ENCODE results near the gene RRAS.

The RRAS gene

GRCh38 chr19:49677231-49677900 lies 37.4 kb upstream of the RRAS start, which contains the start of gene PRMT1:
Gene PRMT1 (plus strand): TSS chr19:49677271. CDS start chr19:49677281, 10 bp downstream.
- no peak for DNase-seq (ENCODE audit: low spot score)

GRCh38 chr19:49676784-49677230 lies 36.9 kb upstream of the RRAS start:
- DNase-seq (ENCODE audit: low spot score): peak; percentile 98

DNA sequence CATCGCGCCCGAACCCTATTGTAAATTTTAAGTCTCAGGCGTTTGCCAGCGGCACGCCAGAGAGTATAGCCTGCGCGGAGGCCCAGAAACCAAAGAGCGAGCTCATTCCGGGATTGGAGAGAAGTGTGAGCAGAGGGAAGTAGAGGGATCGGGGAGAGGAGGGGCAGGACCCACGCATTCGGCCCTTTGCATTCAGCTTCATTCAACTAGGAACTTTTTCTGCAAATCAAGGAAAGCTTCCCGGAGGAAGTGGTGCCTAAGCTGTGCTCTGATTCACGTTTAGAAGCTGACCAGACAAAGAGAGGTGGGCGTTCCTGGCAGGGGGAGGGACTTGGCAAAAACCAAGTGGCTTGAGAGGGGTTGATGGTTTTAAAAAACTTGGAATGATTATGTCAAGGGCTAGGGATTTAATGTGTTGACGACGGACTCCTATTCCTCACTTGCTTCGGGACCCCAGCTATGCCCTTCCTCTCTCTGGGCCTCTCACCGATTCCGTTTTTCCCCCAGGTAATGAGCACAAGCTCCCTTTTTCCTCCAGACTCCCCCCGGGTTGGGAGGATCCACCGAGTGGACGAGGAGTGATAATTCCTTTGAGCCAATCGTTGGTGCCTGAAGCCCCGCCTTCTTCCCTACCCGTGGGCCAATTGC lies 36.3 kb upstream of the RRAS start:
- DNase-seq (ENCODE audit: low spot score): peak; percentile 76

DNA sequence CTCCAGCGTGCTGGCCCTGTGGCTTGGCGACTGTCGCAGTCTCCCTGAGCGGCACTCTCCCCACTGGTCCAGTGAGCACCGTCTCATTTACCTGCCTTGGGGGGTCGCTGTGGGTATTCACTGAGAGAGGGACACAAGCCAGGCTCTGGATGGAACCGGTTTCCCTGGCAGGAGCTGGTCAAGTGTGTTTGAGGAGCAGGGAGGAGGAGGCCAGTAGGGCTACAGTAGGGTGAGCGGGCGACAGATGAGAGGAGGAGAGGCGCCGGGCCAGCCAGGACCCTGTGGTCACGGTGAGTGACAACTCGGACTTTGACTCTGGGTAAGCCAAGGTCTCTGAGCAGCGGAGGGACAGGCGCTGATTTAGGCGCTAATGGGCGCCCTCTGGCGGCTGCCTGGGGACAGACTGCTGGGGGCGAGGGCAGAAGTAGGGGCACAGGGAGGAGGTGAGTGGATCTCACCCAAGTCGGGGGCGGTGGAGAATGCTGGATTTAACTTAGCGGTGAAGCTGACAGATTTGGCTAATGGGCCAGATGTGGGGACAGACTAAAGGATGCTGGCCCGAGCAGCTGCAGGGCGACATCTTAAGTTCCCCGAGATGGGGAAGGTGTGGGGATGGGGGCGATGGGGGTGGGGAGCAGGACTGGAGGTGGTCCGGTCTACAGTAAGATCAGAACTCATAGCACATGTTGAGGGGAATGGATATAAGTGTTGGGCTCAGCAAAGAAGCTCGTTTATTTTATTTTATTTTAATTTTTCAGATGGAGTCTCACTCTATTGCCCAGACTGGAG lies 32.4 kb upstream of the RRAS start:
- peak; percentile 96 for DNase-seq (ENCODE audit: low spot score)

DNA sequence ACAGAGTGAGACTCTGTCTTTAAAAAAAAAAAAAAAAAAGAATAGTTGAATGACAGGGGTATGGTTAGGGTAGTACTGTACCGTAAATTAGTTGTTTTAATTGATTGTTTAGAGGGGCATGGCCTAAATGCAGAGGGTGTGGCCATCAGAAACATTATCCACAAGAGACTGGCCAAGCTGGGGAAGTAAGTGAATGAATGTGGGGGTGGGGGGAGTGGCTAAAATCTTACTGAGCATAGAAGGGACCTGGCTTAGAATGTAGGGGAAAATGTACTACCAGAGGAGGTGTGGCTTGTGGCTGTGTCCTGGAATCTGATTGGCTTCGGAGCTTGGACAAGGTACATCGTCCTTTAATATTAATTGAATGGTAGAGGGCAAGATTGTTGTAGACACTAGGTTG lies 29.6 kb upstream of the RRAS start:
- DNase-seq (ENCODE audit: low spot score): no peak

DNA sequence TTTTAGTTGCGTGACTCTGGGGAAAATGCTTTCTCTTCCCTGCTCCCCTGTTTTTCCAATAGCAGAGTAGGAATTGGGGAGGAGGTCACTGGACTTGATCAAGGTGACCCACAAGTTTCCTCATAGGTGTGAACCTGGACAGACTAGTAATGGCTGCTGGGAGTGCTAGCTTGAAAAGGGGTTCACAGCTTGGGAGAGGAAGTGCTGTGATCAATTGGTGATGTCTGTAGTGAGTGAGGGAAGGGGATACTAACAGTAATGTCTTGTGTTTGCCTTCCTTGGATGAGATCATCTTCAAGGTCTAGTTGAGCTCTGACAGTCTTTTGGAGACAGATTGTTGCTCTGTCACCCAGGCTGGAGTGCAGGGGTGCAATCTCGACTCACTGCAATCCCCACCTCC lies 27.5 kb upstream of the RRAS start:
- no peak for DNase-seq (ENCODE audit: low spot score)

- DNase-seq (ENCODE audit: low spot score): no peak
These were observed 26.1 kb upstream of the RRAS start for GRCh38 chr19:49666120-49666444.

GRCh38 chr19:49665351-49666119 lies 25.6 kb upstream of the RRAS start, which contains the start of the genes BCL2L12 and IRF3:
Gene BCL2L12 (plus strand): TSS chr19:49665933. CDS start chr19:49666693, 760 bp downstream.
Gene IRF3 (minus strand): TSS chr19:49665857. CDS start chr19:49664838, 1,019 bp downstream.
- DNase-seq (ENCODE audit: low spot score): peak; percentile 94

- no peak for DNase-seq (ENCODE audit: low spot score)
These were observed 25.1 kb upstream of the RRAS start for GRCh38 chr19:49665036-49665350.

- DNase-seq (ENCODE audit: low spot score): peak; percentile 94
These were observed 24.5 kb upstream of the RRAS start for GRCh38 chr19:49664171-49665035.

DNA sequence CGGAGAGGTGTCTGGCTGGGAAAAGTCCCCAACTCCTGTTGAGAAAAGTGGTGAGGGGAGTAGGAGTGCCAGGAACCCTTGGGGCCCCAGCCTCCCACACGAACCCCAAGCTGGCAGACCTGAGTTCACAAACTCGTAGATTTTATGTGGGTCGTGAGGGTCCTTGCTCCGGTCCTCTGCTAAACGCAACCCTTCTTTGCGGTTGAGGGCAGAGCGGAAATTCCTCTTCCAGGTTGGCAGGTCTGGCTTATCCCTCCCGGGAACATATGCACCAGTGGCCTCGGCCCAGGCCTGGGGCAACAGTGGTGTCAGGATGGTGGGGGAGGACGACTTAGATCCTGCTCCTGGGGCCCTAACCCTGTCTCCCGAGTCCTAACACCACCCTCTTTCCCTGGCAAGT lies 23.3 kb upstream of the RRAS start:
- DNase-seq (ENCODE audit: low spot score): no peak

DNA sequence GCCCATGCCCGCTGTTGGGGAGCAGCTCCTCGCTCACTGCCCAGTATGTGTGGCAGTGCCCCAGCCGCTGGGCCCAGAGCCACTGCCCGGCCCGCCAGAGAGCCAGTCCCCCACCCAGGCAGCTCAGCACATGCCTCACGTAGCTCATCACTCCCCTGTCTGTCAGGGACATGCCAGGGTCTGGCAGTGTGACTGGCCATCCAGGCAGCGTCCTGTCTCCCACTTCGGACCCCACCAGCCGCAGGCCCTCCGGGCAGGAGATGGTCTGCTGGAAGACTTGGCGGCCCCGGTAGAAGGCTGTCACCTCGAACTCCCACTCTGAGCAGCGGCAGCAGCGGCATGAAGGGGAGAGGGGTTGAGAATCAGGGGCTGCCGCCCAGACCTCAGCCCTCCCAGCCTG lies 22.1 kb upstream of the RRAS start:
- no peak for DNase-seq (ENCODE audit: low spot score)

GRCh38 chr19:49660338-49660961 lies 20.5 kb upstream of the RRAS start:
- DNase-seq (ENCODE audit: low spot score): no peak

DNA sequence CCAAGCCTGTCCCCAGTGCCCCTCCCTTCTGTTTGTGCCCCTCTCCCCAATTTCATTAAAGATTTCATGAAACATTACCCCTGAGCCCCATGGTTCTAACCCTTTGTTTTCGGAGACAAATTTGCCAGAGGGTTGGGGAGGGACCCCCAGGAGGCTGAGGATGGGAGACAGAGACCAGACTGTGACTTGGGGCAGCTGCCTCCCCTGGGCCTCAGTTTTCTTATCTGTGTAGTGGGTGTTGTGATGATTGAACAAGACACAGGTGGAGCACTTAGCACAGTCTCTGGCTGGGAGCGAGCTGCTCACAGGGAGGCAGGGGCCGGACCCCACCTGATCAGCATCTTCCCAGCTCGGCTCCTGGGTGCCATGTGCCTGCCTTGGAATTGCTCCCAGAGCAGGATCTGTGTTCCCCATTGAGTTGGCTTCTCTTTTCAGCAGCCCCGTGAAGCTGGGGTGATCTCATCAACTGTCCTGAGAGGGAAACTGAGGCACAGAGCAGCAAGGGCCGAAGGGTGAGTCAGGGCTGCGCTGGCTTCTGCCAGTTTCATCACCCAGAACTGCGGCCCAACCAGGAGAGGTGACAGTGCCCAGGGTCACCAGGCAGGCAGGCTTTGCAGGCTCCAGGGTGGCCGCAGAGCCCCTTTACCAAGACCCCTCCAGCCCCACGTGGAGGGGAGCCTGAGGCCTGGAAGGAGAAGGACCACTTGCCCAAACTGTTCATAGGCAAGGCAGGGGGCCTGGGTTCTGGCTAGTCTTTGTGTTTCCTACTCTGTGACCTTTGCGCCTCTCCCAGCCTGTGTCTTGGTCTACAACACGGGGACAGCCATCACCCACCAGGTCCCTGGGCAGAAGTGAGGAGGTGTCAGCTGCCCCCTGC lies 18.9 kb upstream of the RRAS start:
- DNase-seq (ENCODE audit: low spot score): no peak

DNA sequence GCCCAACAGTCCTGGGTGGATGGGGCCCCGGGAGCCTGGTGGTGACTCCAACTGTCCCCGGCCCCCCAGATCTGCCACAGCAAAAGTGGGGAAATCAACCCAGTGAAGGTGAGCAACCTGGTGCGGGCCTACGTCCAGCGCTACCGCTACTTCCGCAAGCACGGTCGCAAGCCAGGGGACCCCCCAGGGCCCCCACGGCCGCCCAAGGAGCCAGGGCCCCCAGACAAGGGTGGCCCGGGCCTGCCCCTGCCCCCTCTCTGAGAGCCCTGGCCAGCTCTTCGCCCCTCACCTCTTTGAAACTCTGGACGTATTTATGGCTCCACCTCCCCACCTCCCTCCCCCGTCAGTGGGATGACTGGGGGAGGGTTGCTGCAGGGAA lies 18.2 kb upstream of the RRAS start:
- DNase-seq (ENCODE audit: low spot score): no peak

DNA sequence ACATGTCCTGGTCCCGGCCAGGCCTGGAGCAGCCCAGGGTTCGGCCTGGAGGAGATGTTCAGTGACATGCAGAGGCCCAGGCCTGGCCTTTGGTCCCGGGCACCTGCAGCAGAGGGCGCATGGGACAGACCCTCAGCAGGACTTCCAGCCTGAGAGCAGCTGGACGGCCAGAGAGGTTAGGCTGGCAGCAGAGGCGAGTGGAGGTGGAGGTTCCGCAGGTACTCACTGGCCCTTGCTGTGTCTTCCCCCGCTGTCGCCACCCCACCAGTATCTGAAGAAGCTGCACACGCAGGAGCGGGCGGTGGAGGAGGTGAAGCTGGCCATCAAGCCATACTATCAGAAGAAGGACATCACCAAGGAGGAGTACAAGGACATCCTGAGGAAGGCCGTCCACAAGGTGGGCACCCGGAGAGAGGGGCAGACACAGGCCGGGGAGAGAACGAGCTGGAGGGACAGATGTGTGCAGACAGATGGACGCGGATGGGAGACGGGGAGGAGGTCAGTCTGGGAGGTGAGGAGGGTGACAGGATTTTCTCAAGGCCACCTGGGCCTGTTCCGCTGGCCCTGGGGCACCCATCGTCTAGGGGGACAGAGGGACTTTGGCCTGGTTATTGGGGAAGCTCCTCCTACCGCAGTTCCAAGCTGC lies 17.7 kb upstream of the RRAS start:
- DNase-seq (ENCODE audit: low spot score): no peak

DNA sequence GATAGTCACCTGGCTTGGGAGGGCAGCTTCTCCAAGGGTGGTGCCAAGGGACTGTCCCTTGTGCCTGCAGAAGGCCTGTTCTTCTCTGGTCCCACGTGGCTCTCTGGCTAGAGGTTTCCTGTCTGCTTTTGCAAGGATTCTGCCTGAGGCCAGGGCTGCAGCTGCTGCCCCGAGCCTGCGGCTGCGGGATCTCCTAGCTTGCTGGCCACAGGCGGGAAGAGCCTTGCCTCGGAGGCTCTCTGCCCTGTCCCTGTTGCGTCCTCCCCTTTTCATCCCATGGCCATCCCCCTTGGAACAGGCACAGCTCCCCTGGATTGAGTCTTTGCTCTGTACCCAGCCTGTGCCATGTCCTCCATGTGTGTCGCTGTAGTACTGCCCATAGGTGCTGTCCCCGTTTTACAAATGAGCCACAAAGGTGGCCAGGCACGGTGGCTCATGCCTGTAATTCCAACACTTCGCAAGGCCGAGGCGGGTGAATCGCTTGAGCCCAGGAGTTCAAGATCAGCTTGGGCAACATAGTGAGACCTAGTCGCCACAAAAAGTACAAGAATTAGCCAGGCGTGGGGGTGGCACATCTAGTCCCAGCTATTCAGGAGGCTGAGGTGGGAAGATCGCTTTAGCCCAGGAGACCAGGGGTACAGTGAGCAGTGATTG lies 16.6 kb upstream of the RRAS start:
- DNase-seq (ENCODE audit: low spot score): no peak

GRCh38 chr19:49655570-49656455 lies 15.9 kb upstream of the RRAS start:
- no peak for DNase-seq (ENCODE audit: low spot score)

All from HuH-7 (cell line).